Panc1 (cell line): ENCODE data around the gene BCCIP. TPM values are rescaled to one million over a fixed set of nuclear protein-coding genes. Genes with fewer than 3 reads are reported as not detected.
A peak's percentile ranks its signal among the peaks of the same experiment; 100 is the strongest.

ENCODE experiments used
- ATAC-seq: fragments of 200-7000 bp; cut with Tn5 transposase; 2 replicates; pipeline ENCODE4 v1.9.1; 2020; ENCODE audit warnings: mild to moderate bottlenecking, moderate library complexity
- BruUV-seq: library from RNA; stranded (reverse); fragments of 400-500 nt; replicated peaks from 2 replicates; lab custom pipeline; 2021; lab: Mats Ljungman, UMichigan
- CTCF ChIA-PET: fragments of 300-600 bp; sonication (Branson Sonifier 250); formaldehyde crosslinking; loops from one replicate; lab custom pipeline; 2022; ENCODE audit warnings: antibody characterized with exemption; lab: Charles Lee
- POLR2A ChIA-PET: fragments of 300-600 bp; sonication (Branson Sonifier 250); formaldehyde crosslinking; loops from one replicate; lab custom pipeline; 2022; ENCODE audit warnings: antibody characterized with exemption; lab: Charles Lee
- DNase-seq: peaks from one replicate; pipeline ENCODE4 v3.0.0-alpha.2; 2010; ENCODE audit warnings: low read depth, low spot score
- H3K27ac ChIP-seq: 2 replicates; pipeline ENCODE4 v1.5.1; 2011; ENCODE audit warnings: mild to moderate bottlenecking, low read length, inconsistent platforms
- H3K27me3 ChIP-seq: fragments of 200-500 bp; sonication (Bioruptor generic); 2 replicates; pipeline ENCODE4 v1.6.0; 2014; ENCODE audit warnings: low read length, inconsistent platforms; ENCODE audit not compliant: control insufficient read depth, insufficient read depth
- H3K36me3 ChIP-seq: fragments of 200-500 bp; sonication (Bioruptor generic); 2 replicates; pipeline ENCODE4 v1.5.1; 2014; ENCODE audit warnings: inconsistent platforms, mild to moderate bottlenecking, low read length, moderate library complexity; ENCODE audit not compliant: control insufficient read depth, insufficient read depth
- H3K4me1 ChIP-seq: 2 replicates; pipeline ENCODE4 v1.5.1; 2011; ENCODE audit warnings: inconsistent platforms, mild to moderate bottlenecking, low read length, moderate library complexity; ENCODE audit not compliant: control insufficient read depth, insufficient read depth
- H3K4me3 ChIP-seq, 2 experiments: 2 replicates each; pipeline ENCODE4 v1.5.1; 2011 to 2012; ENCODE audit warnings: low read depth in 2 of 2, low read length in 2 of 2, mild to moderate bottlenecking in 2 of 2, inconsistent platforms in 1 of 2, moderate library complexity in 1 of 2
- H3K9me3 ChIP-seq: fragments of 200-500 bp; sonication (Bioruptor generic); 2 replicates; pipeline ENCODE4 v1.5.1; 2014; ENCODE audit warnings: low read depth, mild to moderate bottlenecking, inconsistent platforms, low read length, moderate library complexity; ENCODE audit not compliant: control insufficient read depth, insufficient read depth
- POLR2AphosphoS5 ChIP-seq: IDR thresholded peaks from 2 replicates; pipeline ENCODE4 v1.6.1; 2012; ENCODE audit warnings: mild to moderate bottlenecking, low read depth, low read length, moderate library complexity
- REST ChIP-seq, 2 experiments: IDR thresholded peaks; 2 replicates each; pipeline ENCODE4 v1.6.1; 2011 to 2012; ENCODE audit warnings: low read depth in 2 of 2, control low read depth in 1 of 2, low read length in 1 of 2, mild to moderate bottlenecking in 1 of 2, moderate library complexity in 1 of 2; ENCODE audit not compliant: insufficient read depth in 1 of 2
- SIN3A ChIP-seq: IDR thresholded peaks from 2 replicates; pipeline ENCODE4 v1.6.1; 2012; ENCODE audit warnings: low read depth, mild to moderate bottlenecking, low read length, moderate library complexity, borderline replicate concordance; ENCODE audit not compliant: insufficient read depth
- TCF7L2 ChIP-seq: IDR thresholded peaks from 2 replicates; pipeline ENCODE4 v1.6.1; 2011; ENCODE audit warnings: mild to moderate bottlenecking, low read depth, low read length, inconsistent platforms
- in situ Hi-C: cut with HindIII; loops from 2 replicates; pipeline ENCODE4 v1.10.0; 2016; ENCODE audit warnings: low sequenced_read_pairs, low pct_unique_long_range_greater_than_20kb
- intact Hi-C: fragments of 100-400 bp; cut with micrococcal nuclease; formaldehyde crosslinking; loops from one replicate; pipeline ENCODE4 v1.10.0; 2022; ENCODE audit not compliant: unreplicated experiment
- total RNA-seq: library from RNA; stranded (reverse); gene quantifications from one replicate; pipeline ENCODE4 v1.2.1, GENCODE V29; 2021; ENCODE audit not compliant: unreplicated experiment
- TF ChIP-seq, protein P1 (sequence below): fragments of 450-650 bp; IDR thresholded peaks from 2 replicates; pipeline ENCODE4 v1.5.1; 2017; ENCODE audit warnings: mild to moderate bottlenecking

Gene BCCIP
- total RNA-seq, 1 experiment from 2014 or later, result 123 TPM

DNA sequence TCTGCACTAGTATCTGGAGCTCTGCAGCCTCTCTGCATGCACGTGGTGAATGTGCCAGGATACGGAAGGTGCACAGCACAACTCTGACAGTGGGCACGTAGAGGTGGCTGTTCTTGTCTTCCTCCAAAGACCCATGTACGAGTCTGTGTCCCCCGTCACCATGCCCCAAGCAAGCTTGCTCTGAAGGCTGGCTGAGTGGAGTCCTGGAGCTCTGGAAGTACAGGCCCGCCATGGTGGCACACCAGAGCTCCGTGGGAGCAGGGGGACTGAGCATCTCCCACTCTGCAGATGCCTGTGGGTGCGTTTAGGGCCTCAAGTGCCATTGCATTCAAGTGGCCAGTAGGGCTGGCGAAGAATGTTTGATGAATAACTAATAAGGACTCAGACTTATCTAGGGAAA lies 17.1 kb downstream of the BCCIP start:
- no peaks in the 10 kb centered on the region; the same call in 1 of the 2 replicates for H3K4me1 ChIP-seq
- TF ChIP-seq SIN3A (no peak), REST (IDR thresholded peaks at IDR 0.05; ENCODE audit: insufficient read depth in 1 of 2, low read depth in 2 of 2, low read length in 1 of 2) (no peak), TCF7L2 (no peak), POLR2AphosphoS5 (no peak)
- TF ChIP-seq, protein P1, sequence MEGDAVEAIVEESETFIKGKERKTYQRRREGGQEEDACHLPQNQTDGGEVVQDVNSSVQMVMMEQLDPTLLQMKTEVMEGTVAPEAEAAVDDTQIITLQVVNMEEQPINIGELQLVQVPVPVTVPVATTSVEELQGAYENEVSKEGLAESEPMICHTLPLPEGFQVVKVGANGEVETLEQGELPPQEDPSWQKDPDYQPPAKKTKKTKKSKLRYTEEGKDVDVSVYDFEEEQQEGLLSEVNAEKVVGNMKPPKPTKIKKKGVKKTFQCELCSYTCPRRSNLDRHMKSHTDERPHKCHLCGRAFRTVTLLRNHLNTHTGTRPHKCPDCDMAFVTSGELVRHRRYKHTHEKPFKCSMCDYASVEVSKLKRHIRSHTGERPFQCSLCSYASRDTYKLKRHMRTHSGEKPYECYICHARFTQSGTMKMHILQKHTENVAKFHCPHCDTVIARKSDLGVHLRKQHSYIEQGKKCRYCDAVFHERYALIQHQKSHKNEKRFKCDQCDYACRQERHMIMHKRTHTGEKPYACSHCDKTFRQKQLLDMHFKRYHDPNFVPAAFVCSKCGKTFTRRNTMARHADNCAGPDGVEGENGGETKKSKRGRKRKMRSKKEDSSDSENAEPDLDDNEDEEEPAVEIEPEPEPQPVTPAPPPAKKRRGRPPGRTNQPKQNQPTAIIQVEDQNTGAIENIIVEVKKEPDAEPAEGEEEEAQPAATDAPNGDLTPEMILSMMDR, result no peak
- intact Hi-C loops, result no loop called here
- H3K27ac ChIP-seq, result no peak overlapping the region
- CTCF ChIA-PET, result no interaction called here
- no peaks in the 10 kb centered on the region for H3K9me3 ChIP-seq
- ATAC-seq (no peak), DNase-seq (no peak)
- no peak overlapping the region for H3K4me3 ChIP-seq
- BruUV-seq, result no TSS peak
- H3K36me3 ChIP-seq, result peaks cover 50% of the 10 kb centered on the region
- H3K27me3 ChIP-seq, result no peaks in the 10 kb centered on the region
- in situ Hi-C loops, result no loop called here
- POLR2A ChIA-PET, result no interaction called here

GRCh38 chr10:125840955-125841354 lies 17.6 kb downstream of the BCCIP start:
- BruUV-seq, result no TSS peak
- ChIA-PET POLR2A (no interaction called here), CTCF (no interaction called here)
- in situ Hi-C loops (no loop called here), intact Hi-C loops (no loop called here)
- Histone ChIP-seq H3K27me3 (no peaks in the 10 kb centered on the region), H3K27ac (no peak overlapping the region), H3K36me3 (peaks cover 47% of the 10 kb centered on the region), H3K4me1 (no peaks in the 10 kb centered on the region; the same call in 1 of the 2 replicates), H3K9me3 (no peaks in the 10 kb centered on the region), H3K4me3 (no peak overlapping the region)
- DNase-seq, result no peak
- ATAC-seq, result no peak
- TF ChIP-seq TCF7L2 (no peak), POLR2AphosphoS5 (peak; percentile 11; the same call in 1 of the 2 replicates), SIN3A (no peak)

GRCh38 chr10:125843603-125844329 lies 20.4 kb downstream of the BCCIP start:
- Histone ChIP-seq H3K27me3 (no peaks in the 10 kb centered on the region), H3K4me1 (no peaks in the 10 kb centered on the region; the same call in 1 of the 2 replicates), H3K36me3 (peaks cover 28% of the 10 kb centered on the region), H3K27ac (no peak overlapping the region), H3K4me3 (no peak overlapping the region), H3K9me3 (no peaks in the 10 kb centered on the region)
- TF ChIP-seq, protein P1, result no peak
- BruUV-seq, result no TSS peak
- ATAC-seq (no peak), DNase-seq (no peak)
- in situ Hi-C loops, result no loop called here
- intact Hi-C loops, result no loop called here
- POLR2A ChIA-PET, result interaction anchor here (0.5 kb wide), 1 partner anchor 11 kb away, joined by 3 read pairs; no protein-coding TSS in a partner anchor
- CTCF ChIA-PET, result no interaction called here
